HCT116 (cell line): ENCODE measurements around the gene ZNF835. TPM values are rescaled to one million over a fixed set of nuclear protein-coding genes. Genes with fewer than 3 reads are reported as not detected.

Experiments
- ATAC-seq: fragments of 200-7000 bp; cut with Tn5 transposase; 2 replicates; pipeline ENCODE4 v1.9.1; 2020; ENCODE audit warnings: mild to moderate bottlenecking, moderate library complexity
- BruUV-seq: library from RNA; stranded (reverse); fragments of 400-500 nt; replicated peaks from 2 replicates; lab custom pipeline; 2021; lab: Mats Ljungman, UMichigan
- CTCF ChIA-PET: fragments of 300-600 bp; sonication (Branson Sonifier 250); formaldehyde crosslinking; loops from one replicate; lab custom pipeline; 2021; ENCODE audit warnings: antibody characterized with exemption; lab: Charles Lee
- POLR2A ChIA-PET: fragments of 300-600, 350-600 bp; sonication (Branson Sonifier 250); formaldehyde crosslinking; loops from one replicate; lab custom pipeline; 2021; ENCODE audit warnings: antibody characterized with exemption; lab: Charles Lee
- RAD21 ChIA-PET, 2 experiments: fragments of 300-600 bp; sonication (Branson Sonifier 250); formaldehyde crosslinking; loops; one replicate each; lab custom pipeline; 2023; ENCODE audit warnings: low total read pairs in 2 of 2; ENCODE audit not compliant: uncharacterized antibody in 2 of 2, unreplicated experiment in 2 of 2, low non-redundant PET in 1 of 2; lab: Charles Lee
- DNase-seq: peaks from one replicate; pipeline ENCODE4 v3.0.0-alpha.2; 2010; ENCODE audit warnings: low read depth, low spot score
- H2AFZ ChIP-seq: fragments of 200-600 bp; shearing (Covaris generic), sonication (generic); 2 replicates; pipeline ENCODE4 v1.6.1; 2017; ENCODE audit warnings: low read depth, mixed run types, mixed read lengths, antibody characterized with exemption, low read length; ENCODE audit not compliant: poor library complexity, severe bottlenecking
- H3K27ac ChIP-seq: 2 replicates; pipeline ENCODE4 v1.5.1; 2012; ENCODE audit warnings: low read depth, low read length
- H3K27me3 ChIP-seq: fragments of 200-600 bp; sonication (generic); 2 replicates; pipeline ENCODE4 v1.6.1; 2016; ENCODE audit warnings: mixed run types, low read length, mixed read lengths; ENCODE audit not compliant: insufficient read depth
- H3K36me3 ChIP-seq, 2 experiments: fragments of 200-500 bp in 1 of 2; fragments of 200-600 bp in 1 of 2; sonication (Bioruptor generic) in 1 of 2; sonication (generic) in 1 of 2; 2 replicates each; pipeline versions ENCODE4 v1.5.1 to v1.6.1; 2014 to 2016; ENCODE audit warnings: low read length in 2 of 2, inconsistent platforms in 1 of 2, mixed read lengths in 1 of 2, mixed run types in 1 of 2; ENCODE audit not compliant: insufficient read depth in 2 of 2, control insufficient read depth in 1 of 2
- H3K4me1 ChIP-seq, 2 experiments: fragments of 200-600 bp in 1 of 2; sonication (generic) in 1 of 2; 2 replicates each; pipeline versions ENCODE4 v1.5.1 to v1.6.1; 2012 to 2017; ENCODE audit warnings: low read length in 2 of 2, inconsistent platforms in 1 of 2, mild to moderate bottlenecking in 1 of 2, mixed read lengths in 1 of 2, mixed run types in 1 of 2, moderate library complexity in 1 of 2; ENCODE audit not compliant: insufficient read depth in 2 of 2, control insufficient read depth in 1 of 2
- H3K4me2 ChIP-seq: fragments of 200-600 bp; sonication (generic); 2 replicates; pipeline ENCODE4 v1.6.1; 2017; ENCODE audit warnings: mixed run types, low read length, mixed read lengths
- H3K4me3 ChIP-seq, 2 experiments: fragments of 200-600 bp in 1 of 2; sonication (generic) in 1 of 2; replicated peaks in 1 of 2; 2 replicates each; pipeline ENCODE4 v1.5.1; 2011 to 2016; ENCODE audit warnings: low read length in 2 of 2, control low read depth in 1 of 2, low read depth in 1 of 2, mild to moderate bottlenecking in 1 of 2, mixed read lengths in 1 of 2, mixed run types in 1 of 2
- H3K79me2 ChIP-seq: fragments of 200-600 bp; sonication (generic); 2 replicates; pipeline ENCODE4 v1.6.1; 2017; ENCODE audit warnings: mild to moderate bottlenecking, mixed run types, low read length, moderate library complexity, mixed read lengths; ENCODE audit not compliant: insufficient read depth
- H3K9ac ChIP-seq: fragments of 200-600 bp; sonication (generic); 2 replicates; pipeline ENCODE4 v1.6.1; 2016; ENCODE audit warnings: low read length, mixed read lengths
- H3K9me2 ChIP-seq: fragments of 200-600 bp; sonication (generic), shearing (Covaris generic); 2 replicates; pipeline ENCODE4 v1.6.1; 2017; ENCODE audit warnings: mixed run types, mild to moderate bottlenecking, moderate library complexity; ENCODE audit not compliant: insufficient read depth
- H3K9me3 ChIP-seq, 2 experiments: fragments of 200-500 bp in 1 of 2; fragments of 200-600 bp in 1 of 2; sonication (Bioruptor generic) in 1 of 2; sonication (generic) in 1 of 2; 2 replicates each; pipeline ENCODE4 v1.6.1; 2014 to 2017; ENCODE audit warnings: low read length in 2 of 2, mixed read lengths in 2 of 2, inconsistent platforms in 1 of 2, low read depth in 1 of 2, mild to moderate bottlenecking in 1 of 2, mixed run types in 1 of 2, moderate library complexity in 1 of 2; ENCODE audit not compliant: control insufficient read depth in 1 of 2, insufficient read depth in 1 of 2
- H4K20me1 ChIP-seq: fragments of 200-600 bp; sonication (generic), shearing (Covaris generic); 2 replicates; pipeline ENCODE4 v1.6.1; 2017; ENCODE audit warnings: mixed run types, mild to moderate bottlenecking, moderate library complexity; ENCODE audit not compliant: insufficient read depth
- ELF1 ChIP-seq: IDR thresholded peaks from 2 replicates; pipeline ENCODE4 v1.6.1; 2012; ENCODE audit warnings: low read depth, borderline replicate concordance
- EZH2 ChIP-seq: fragments of 200-600 bp; sonication (generic); IDR thresholded peaks from 2 replicates; pipeline ENCODE4 v1.6.1; 2017; ENCODE audit warnings: antibody characterized with exemption, mixed run types
- EZH2phosphoT487 ChIP-seq: fragments of 200-600 bp; IDR thresholded peaks from 2 replicates; pipeline ENCODE4 v1.6.1; 2018; ENCODE audit warnings: antibody characterized with exemption, borderline replicate concordance
- FOSL1 ChIP-seq: IDR thresholded peaks from 2 replicates; pipeline ENCODE4 v1.6.1; 2012; ENCODE audit warnings: low read depth
- POLR2AphosphoS5 ChIP-seq: IDR thresholded peaks from 2 replicates; pipeline ENCODE4 v1.6.1; 2011; ENCODE audit warnings: mild to moderate bottlenecking, low read depth, low read length, moderate library complexity
- RAD21 ChIP-seq: IDR thresholded peaks from 2 replicates; pipeline ENCODE4 v1.6.1; 2012; ENCODE audit warnings: low read depth, mild to moderate bottlenecking
- REST ChIP-seq: IDR thresholded peaks from 2 replicates; pipeline ENCODE4 v1.6.1; 2012; ENCODE audit warnings: low read depth
- SIN3A ChIP-seq: IDR thresholded peaks from 2 replicates; pipeline ENCODE4 v1.6.1; 2012; ENCODE audit warnings: low read depth
- SP1 ChIP-seq: IDR thresholded peaks from 2 replicates; pipeline ENCODE4 v1.6.1; 2012; ENCODE audit warnings: low read depth
- SRF ChIP-seq: IDR thresholded peaks from 2 replicates; pipeline ENCODE4 v1.6.1; 2012; ENCODE audit warnings: low read depth
- TCF7L2 ChIP-seq: IDR thresholded peaks from 2 replicates; pipeline ENCODE4 v1.7.0; 2011; ENCODE audit warnings: borderline replicate concordance, inconsistent platforms; ENCODE audit not compliant: insufficient read depth, insufficient read length; ENCODE audit errors: extremely low read depth
- ZBTB33 ChIP-seq: IDR thresholded peaks from 2 replicates; pipeline ENCODE4 v1.6.1; 2011; ENCODE audit warnings: mild to moderate bottlenecking, low read length, moderate library complexity; ENCODE audit not compliant: insufficient replicate concordance; ENCODE audit errors: extremely low read depth
- ZFX ChIP-seq: fragments of 450-650 bp; IDR thresholded peaks from 2 replicates; pipeline ENCODE4 v1.6.1; 2017
- intact Hi-C: fragments of 100-400 bp; cut with micrococcal nuclease; formaldehyde crosslinking; loops from 2 replicates; pipeline ENCODE4 v1.10.0; 2022
- total RNA-seq: library from RNA; stranded (reverse); gene quantifications from one replicate; pipeline ENCODE4 v1.2.1, GENCODE V29; 2021; ENCODE audit not compliant: unreplicated experiment

Gene ZNF835
- total RNA-seq, 1 experiment from 2014 or later: not detected

DNA sequence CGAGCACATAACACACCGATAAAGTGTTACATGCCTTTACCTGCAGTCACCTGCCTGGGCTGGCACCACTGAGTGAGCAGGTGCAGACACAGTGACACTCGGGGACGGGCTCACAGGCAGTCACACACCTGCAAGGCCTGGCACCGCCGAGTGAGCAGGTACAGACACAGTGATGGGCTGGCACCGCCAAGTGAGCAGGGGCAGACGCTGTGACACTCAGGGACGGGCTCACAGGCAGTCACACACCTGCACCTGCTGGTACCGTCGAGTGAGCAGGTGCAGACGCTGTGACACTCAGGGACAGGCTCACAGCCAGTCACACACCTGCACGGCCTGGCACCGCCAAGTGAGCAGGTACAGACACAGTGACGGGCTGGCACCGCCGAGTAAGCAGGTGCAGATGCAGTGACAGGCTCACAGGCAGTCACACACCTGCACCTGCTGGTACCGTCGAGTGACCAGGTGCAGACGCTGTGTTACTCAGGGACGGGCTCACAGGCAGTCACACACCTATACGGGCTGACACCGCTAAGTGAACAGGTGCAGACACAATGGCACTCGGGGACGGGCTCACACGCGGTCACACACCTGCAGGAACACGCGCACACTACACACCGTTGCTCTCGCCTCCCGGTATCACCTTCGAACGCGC, 470 bp downstream of the ZNF835 start:
- TF ChIP-seq FOSL1: no peak
- TF ChIP-seq EZH2phosphoT487: no peak
- TF ChIP-seq RAD21: no peak
- TF ChIP-seq TCF7L2: no peak
- no peak for TF ChIP-seq SRF
- no peak for TF ChIP-seq SIN3A
- no peak for TF ChIP-seq EZH2
- no peak for TF ChIP-seq ELF1
- no peak for TF ChIP-seq ZBTB33
- no peak for TF ChIP-seq POLR2AphosphoS5
- no peak for TF ChIP-seq ZFX
- TF ChIP-seq REST: no peak
- no peak for TF ChIP-seq SP1
- TF ChIP-seq, all 23 proteins: peak for 0
- H4K20me1 ChIP-seq: no peaks in the 10 kb centered on the region
- H3K79me2 ChIP-seq: no peaks in the 10 kb centered on the region
- RAD21 ChIA-PET: no interaction called here
- DNase-seq (no peak), ATAC-seq (no peak)
- no peak overlapping the region for H3K27ac ChIP-seq
- no peak overlapping the region for H3K9ac ChIP-seq
- no peak overlapping the region for H3K4me3 ChIP-seq
- no peaks in the 10 kb centered on the region for H3K27me3 ChIP-seq
- H3K36me3 ChIP-seq: no peaks in the 10 kb centered on the region
- no peak overlapping the region for H3K4me2 ChIP-seq
- H3K9me3 ChIP-seq: peaks cover 0 to 21% of the 10 kb centered on the region in 2 experiments; a peak in 2 of 4 replicates
- CTCF ChIA-PET: no interaction called here
- BruUV-seq: no TSS peak
- H3K9me2 ChIP-seq: no peaks in the 10 kb centered on the region
- POLR2A ChIA-PET: no interaction called here
- H3K4me1 ChIP-seq: no peaks in the 10 kb centered on the region
- H2AFZ ChIP-seq: no peak overlapping the region
- intact Hi-C loops: no loop called here
